Measurements from ENCODE around the gene PZP. TPM values are rescaled to one million over a fixed set of nuclear protein-coding genes. Genes with fewer than 3 reads are reported as not detected.

The PZP gene
- total and polyA plus RNA-seq, 2 of the 13 experiments (the other 11 are each of a cell fraction or from before 2014, with no cell fraction given), result 0.07 to 0.89 TPM

GRCh38 chr12:9244894-9245293 is 36.7 kb upstream of the PZP start:
- peaks cover 53% of the 10 kb centered on the region for H3K4me1 ChIP-seq (ENCODE audit: insufficient read depth, low read length)
- 0 out of 2 replicates have a peak overlapping the region, but pooled peaks have one; percentile 35 for H3K9ac ChIP-seq (ENCODE audit: insufficient read depth, low read depth, low read length)
- TF ChIP-seq ZNF180 (CRISPR knock-in tag; IDR thresholded peaks at IDR 0.05; ENCODE audit: borderline replicate concordance, low read depth) (no peak), RARG (CRISPR knock-in tag; IDR thresholded peaks at IDR 0.05; ENCODE audit: low read depth) (no peak), TFAP4 (IDR thresholded peaks at IDR 0.05; ENCODE audit: borderline replicate concordance, low read depth) (no peak), ZNF770 (CRISPR knock-in tag; IDR thresholded peaks at IDR 0.05) (no peak), ZNF678 (CRISPR knock-in tag; IDR thresholded peaks at IDR 0.05) (no peak), SALL1 (CRISPR knock-in tag; IDR thresholded peaks at IDR 0.05) (0 out of 2 replicates have a peak, but pooled peaks have one; percentile 23), IRF9 (CRISPR knock-in tag; IDR thresholded peaks at IDR 0.05; ENCODE audit: borderline replicate concordance) (no peak), STAG1 (CRISPR knock-in tag; IDR thresholded peaks at IDR 0.05) (no peak), EZH2 (conservative IDR thresholded peaks at IDR 0.05; ENCODE audit: low read depth, low read length) (no peak), FOSL2 (CRISPR knock-in tag; IDR thresholded peaks at IDR 0.05) (peak; percentile 59), ZBTB4 (CRISPR knock-in tag; IDR thresholded peaks at IDR 0.05; ENCODE audit: borderline replicate concordance) (no peak; the same call in 1 of the 2 replicates), ZNF512B (CRISPR knock-in tag; IDR thresholded peaks at IDR 0.05; ENCODE audit: borderline replicate concordance) (no peak)
- ATAC-seq (no peak), FAIRE-seq (no peak), DNase-seq (ENCODE audit: low spot score) (peak; percentile 1)
- no peaks in the 10 kb centered on the region for H3K36me3 ChIP-seq (replicated peaks in 1 of 2; ENCODE audit: control insufficient read depth in 1 of 2, insufficient read depth in 2 of 2, low read length in 2 of 2)
- no peaks in the 10 kb centered on the region for H4K20me1 ChIP-seq (ENCODE audit: insufficient read depth, low read length)
- no peak overlapping the region for H3K4me3 ChIP-seq (replicated peaks in 1 of 3; ENCODE audit: insufficient read depth in 1 of 3, low read depth in 2 of 3, low read length in 3 of 3)
- 58% methylated on average over 6 of the region's 6 CpGs for WGBS (ENCODE audit: low lambda C conversion rate)
- CTCF ChIA-PET (ENCODE audit: low intra/inter-chr PET ratio, low total read pairs), result no interaction called here
- no peak overlapping the region for H2AFZ ChIP-seq (ENCODE audit: low read length)
- H3K9me3 ChIP-seq (ENCODE audit: low read length), result no peaks in the 10 kb centered on the region
- POLR2A ChIA-PET, result no interaction called here
- no peaks in the 10 kb centered on the region for H3K27me3 ChIP-seq (ENCODE audit: control insufficient read depth in 1 of 2, insufficient read depth in 2 of 2, low read length in 2 of 2)
- H3K79me2 ChIP-seq (ENCODE audit: insufficient read depth, low read length), result no peaks in the 10 kb centered on the region
- H3K27ac ChIP-seq (ENCODE audit: extremely low read length, insufficient read depth, low read length), result peak overlapping the region; percentile 53
- BruUV-seq (replicated peaks), result no TSS peak
- in situ Hi-C loops (cut with HindIII; ENCODE audit: extremely low pct_ligation_motif_present, low pct_unique_long_range_greater_than_20kb) (no loop called here), intact Hi-C loops (cut with micrococcal nuclease; ENCODE audit: unreplicated experiment) (no loop called here)
- peak overlapping the region; percentile 24; the same call in 1 of the 2 replicates for H3K4me2 ChIP-seq (ENCODE audit: low read depth, low read length)
